Stimulated activated CD4-positive, alpha-beta T cell treated with anti-CD3 and anti-CD28 coated beads, Interleukin-2, amount 100 ng/mL, for 48 hours (primary cell): ENCODE measurements around the gene RPSA.
"Not testable (repeated sequence)": the region's sequence is repeated elsewhere in the genome, so short reads cannot be mapped to it uniquely, and the experiment has no call there.

Source experiments
- DNase-seq, 2 donors: peaks; one replicate each; pipeline ENCODE4 v3.0.0-alpha.2; 2020

The RPSA gene

GRCh38 chr3:39406368-39407258 is at the start of gene RPSA:
Gene RPSA (plus strand): TSS chr3:39406720. CDS start chr3:39407654, 934 bp downstream.
- peak; percentile 89 to 90 for DNase-seq

DNA sequence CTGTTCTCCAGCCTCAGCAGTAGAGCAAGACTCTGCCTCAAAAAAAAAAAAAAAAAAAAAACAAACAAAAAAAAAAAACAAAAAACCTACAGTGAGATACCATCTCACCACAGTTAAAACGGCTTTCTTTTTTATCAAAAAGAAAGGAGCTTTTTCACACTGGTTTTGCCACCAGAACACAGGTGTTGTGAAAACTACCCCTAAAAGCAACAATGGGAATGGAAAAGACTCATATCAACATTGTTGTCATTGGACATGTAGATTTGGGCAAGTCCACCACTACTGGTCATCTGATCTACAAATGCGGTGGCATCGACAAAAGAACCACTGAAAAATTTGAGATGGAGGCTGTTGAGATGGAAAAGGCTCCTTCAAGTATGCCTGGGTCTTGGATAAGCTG is 48.2 kb upstream of the RPSA start:
- DNase-seq, result no peak

- peak in 1 of 2 donors; percentile 30 for DNase-seq
Observed at GRCh38 chr3:39361252-39361927, 45.1 kb upstream of the RPSA start.

DNA sequence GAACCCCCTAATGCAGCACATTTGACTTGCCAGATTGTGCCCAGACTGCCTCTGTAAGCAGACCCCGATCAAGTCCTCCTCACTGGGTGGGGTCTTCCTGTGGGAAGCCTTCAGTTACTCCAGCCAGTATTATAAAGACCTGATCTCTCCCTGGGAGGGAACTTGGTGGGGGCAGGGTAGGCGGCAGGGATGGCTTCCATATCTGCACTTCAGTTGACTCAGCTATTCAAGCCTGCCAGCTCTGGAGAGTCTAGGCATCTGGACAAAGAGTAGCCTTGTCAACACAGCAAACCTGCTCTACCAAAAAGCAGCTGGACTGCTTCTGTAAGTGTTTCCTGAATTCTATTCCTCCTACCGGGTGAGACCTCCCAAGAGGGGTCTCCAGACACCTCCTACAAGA is 44.3 kb upstream of the RPSA start:
- no peak for DNase-seq

DNA sequence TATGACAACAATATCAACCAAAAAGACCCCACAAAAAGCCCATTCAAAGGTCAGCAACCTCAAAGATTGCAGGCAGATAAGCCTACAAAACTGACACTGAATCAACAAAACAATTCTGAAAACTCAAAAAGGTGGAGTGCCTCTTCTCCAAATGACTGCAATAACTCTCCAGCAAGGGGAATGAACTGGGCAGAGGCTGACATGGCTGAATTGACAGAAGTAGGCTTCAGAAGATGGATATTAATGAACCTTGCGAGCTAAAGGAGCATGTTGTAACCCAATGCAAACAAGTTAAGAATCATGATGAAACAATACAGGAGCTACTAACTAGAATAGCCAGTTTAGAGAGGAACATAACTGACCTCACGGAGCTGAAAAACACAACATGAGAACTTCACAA is 43.7 kb upstream of the RPSA start:
- no peak for DNase-seq

DNA sequence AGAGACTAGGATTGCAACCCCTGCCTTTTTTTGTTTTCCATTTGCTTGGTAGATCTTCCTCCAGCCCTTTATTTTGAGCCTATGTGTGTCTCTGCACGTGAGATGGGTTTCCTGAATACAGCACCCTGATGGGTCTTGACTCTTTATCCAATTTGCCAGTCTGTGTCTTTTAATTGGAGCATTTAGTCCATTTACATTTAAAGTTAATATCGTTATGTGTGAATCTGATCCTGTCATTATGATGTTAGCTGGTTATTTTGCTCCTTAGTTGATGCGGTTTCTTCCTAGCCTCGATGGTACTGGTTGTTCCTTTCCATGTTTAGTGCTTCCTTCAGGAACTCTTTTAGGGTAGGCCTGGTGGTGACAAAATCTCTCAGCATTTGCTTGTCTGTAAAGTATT is 36.1 kb upstream of the RPSA start:
- DNase-seq, result not testable (repeated sequence)

DNA sequence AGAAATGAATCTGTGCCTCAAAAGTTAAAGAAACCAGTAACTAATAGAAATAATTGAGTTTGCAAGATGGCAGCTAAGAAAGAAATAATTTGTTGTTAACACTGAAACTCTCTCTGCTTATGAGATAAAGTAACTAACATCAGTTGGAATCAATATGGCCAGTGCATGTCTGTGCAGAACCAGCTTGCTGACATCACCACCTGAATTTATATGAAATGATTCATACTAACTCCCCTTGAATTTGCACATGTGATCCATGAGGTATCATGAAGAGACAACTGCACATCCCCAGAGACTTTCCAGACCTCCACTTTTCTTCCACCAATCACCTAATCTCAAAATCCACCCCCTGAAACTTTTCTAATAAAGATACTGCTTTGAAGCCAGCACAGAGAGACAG is 33.7 kb upstream of the RPSA start:
- no peak for DNase-seq

- DNase-seq, result no peak
Observed at GRCh38 chr3:39376959-39377634, 29.4 kb upstream of the RPSA start.

DNA sequence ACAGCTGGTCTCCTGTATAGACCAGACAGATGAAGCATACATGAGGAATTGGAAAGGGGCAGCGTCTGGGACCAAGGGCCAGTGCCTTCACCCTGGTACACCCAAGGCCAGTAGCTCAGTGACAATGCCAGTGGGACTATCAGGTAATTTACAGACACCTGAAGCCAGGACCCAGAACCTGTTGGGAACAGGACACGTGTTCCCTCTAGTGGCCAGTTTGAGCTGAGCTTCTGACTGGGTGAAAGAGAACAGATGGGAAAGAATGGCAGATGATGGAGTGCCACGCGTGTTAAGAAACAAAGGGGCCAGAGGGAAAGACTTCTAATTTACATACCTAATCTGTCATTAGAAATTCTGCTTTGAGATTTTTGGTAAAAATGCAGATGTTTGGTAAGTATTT is 28.4 kb upstream of the RPSA start:
- peak; percentile 44 to 50 for DNase-seq

DNA sequence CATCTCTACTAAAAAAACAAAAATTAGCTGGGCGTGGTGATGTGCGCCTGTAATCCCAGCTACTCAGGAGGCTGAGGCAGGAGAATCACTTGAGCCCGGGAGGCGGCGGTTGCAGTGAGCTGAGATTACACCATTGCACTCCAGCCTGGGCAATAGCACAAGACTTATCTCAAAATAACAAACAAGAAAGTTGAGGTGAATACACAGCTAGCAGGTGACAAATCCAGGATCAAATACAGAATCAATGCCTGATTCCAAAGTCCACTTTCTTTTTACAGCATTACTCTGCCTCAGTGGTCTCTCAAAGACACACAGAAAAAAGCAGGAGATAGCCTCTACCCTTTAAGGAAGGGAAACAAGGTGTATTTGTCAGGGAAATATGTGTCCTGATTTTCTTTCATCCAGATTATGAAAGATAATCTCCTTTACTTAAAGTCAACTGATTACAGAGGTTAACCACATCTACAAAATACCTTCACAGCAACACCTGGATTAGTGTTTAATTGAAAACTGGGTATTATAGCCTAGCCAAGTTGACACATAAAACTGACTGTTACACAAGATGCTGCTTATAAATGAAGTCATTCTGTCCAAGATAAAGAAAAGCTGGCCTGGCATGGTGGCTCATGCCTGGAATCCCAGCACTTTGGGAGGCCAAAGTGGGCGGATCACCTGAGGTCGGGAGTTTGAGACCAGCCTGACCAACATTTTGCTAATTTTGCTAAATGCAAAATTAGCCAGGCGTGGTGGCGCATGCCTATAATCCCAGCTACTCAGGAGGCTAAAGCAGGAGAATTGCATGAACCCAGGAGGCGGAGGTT is 27.4 kb upstream of the RPSA start:
- DNase-seq, result no peak

DNA sequence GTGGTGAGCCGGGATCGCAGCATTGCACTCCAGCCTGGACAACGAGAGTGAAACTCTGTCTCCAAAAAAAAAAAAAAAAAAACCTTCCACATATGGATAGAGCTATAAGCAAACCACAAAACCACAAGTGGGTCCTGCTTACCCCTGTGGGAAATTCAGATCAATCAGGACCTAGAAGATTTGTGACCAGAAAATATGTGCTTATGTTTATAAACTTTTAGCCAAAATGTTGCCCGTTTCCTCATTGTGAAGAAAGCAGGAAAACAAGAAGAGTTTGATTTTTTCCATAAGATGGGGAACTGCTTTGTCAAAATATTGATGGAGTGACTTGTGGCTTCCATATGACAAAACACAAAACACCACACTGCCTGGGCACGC is 26.8 kb upstream of the RPSA start:
- DNase-seq, result no peak

DNA sequence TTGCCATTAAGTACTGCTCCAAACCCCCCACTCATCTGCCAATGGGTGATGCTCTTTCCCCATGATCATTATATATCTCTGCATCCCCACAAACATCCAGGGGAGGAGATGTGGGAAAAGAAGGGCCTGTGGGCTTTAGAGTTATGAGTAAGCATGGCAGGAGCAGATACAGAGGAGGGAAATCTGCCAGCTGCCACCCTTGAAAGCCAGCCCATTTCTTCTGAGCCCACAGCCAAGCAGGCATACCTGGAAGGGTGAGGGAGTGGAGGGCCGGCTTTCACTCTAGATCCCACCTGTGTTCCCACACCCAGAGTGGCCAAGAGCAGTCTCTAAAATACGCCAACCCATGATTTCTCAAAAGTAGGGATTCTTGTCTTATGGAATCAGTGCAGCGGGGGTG is 25.1 kb upstream of the RPSA start:
- DNase-seq, result no peak

- peak; percentile 65 to 67 for DNase-seq
Observed at GRCh38 chr3:39383045-39383880, 23.3 kb upstream of the RPSA start, which contains the start of gene SLC25A38. Gene SLC25A38 (plus strand): TSS chr3:39383370. CDS start chr3:39383725, 355 bp downstream.

- peak; percentile 94 to 96 for DNase-seq
Observed at GRCh38 chr3:39383881-39384664, 22.4 kb upstream of the RPSA start.

- DNase-seq, result no peak
Observed at GRCh38 chr3:39384665-39385000, 21.9 kb upstream of the RPSA start.

DNA sequence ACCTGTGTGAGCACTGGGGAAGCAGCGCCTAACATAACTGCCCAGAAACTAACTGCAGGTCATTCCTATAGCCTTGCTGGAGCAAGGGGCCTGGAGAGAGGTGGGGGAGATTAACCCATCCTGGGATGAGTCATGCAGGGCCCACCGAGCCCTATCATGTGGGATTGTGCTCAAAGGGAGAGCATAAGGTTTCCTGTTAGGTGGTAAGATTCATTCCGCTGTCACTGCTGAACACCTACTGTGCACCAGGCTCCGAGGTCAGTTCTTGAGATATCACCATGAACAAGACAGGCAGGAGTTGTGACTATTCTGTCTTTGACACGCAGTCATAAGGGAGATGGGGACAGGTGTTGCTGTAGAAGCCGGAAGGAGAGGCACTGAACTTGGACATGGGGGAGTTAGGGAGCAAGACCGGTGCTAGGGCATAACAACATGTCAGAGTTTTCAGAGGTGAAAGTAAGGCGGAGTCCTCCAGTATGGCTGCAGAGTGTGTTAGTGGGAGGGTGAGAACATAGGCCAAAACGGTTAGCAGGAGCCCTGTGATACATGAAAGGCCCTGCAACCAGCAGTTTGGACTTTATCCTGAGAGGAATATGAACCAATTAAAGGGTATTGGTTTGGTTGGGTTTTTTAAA is 20.9 kb upstream of the RPSA start:
- no peak for DNase-seq

GRCh38 chr3:39386318-39386717 is 20.2 kb upstream of the RPSA start:
- DNase-seq, result no peak

DNA sequence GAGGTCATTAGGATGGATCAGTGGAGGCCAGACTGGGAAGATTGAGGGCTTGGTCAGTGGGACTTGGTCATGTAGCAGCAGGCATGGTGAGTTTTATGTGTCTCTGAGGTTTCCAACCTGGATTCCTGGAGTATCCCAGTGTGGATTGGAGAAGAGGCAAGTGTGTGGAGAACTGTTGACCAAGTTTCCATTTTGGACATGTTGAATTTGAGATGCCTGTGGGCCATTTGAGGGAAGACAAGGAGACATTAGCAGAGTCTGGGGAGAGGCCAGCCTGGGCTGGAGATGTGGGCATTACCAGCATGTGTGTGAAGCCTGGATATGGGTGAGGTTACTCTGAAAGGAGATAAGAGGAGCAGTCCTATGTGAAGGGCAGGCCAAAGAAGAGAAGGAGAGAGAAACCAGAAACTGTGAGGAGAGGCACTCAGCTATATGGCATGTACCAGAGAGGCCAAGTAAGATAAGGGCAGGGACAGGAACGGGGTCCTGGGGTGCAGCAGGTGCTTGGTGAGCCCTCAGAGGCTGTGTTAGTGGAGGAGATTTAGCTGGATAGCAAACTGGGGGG is 19.0 kb upstream of the RPSA start:
- no peak for DNase-seq

- DNase-seq, result no peak
Observed at GRCh38 chr3:39388153-39388552, 18.4 kb upstream of the RPSA start.

DNA sequence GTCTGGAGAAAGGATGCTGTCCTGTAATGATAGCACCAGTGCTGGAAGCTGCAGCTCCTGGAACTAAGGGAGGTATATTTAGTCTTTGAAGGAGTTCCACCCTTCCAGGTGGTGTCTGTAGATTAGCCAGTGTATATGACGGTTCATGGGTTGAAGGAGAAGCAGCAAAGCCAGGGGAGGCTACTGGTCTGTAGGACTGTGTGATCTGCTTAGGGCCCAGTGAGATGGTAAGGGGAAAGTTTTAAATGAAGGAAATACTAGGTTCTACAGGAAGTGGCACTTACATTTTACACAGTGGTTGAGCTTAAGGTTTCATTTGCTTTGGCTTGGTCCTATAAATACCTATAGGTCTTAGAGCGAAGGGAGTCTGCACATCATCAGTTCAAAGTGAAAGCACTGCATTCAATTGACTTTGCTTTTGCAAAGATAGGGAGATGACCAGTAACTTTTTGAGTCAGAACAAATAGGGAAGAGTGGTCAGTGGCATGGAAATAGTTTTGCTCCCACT is 17.7 kb upstream of the RPSA start:
- no peak for DNase-seq
